ENCODE data around the gene GPR156. TPM values are rescaled to one million over a fixed set of nuclear protein-coding genes. Genes with fewer than 3 reads are reported as not detected.
"Not testable (repeated sequence)": the region's sequence is repeated elsewhere in the genome, so short reads cannot be mapped to it uniquely, and the experiment has no call there.

Gene GPR156
- total RNA-seq, 1 experiment from 2014 or later: 1.1 TPM

- Histone ChIP-seq H3K36me3 (no peaks in the 10 kb centered on the region), H3K4me3 (no peak overlapping the region), H3K9me3 (peaks cover 13% of the 10 kb centered on the region), H3K27me3 (no peaks in the 10 kb centered on the region)
- no peak for DNase-seq
Measured at GRCh38 chr3:120281261-120281660, 3.8 kb downstream of the GPR156 start.

GRCh38 chr3:120280566-120280965, 4.5 kb downstream of the GPR156 start:
- Histone ChIP-seq H3K4me3 (no peak overlapping the region), H3K9me3 (peaks cover 13% of the 10 kb centered on the region), H3K36me3 (no peaks in the 10 kb centered on the region), H3K27me3 (no peaks in the 10 kb centered on the region)
- DNase-seq: no peak

GRCh38 chr3:120280026-120280425, 5.0 kb downstream of the GPR156 start:
- Histone ChIP-seq H3K9me3 (peaks cover 13% of the 10 kb centered on the region), H3K4me3 (no peak overlapping the region), H3K36me3 (no peaks in the 10 kb centered on the region), H3K27me3 (no peaks in the 10 kb centered on the region)
- DNase-seq: no peak

GRCh38 chr3:120276767-120277166, 8.3 kb downstream of the GPR156 start:
- Histone ChIP-seq H3K4me3 (no peak overlapping the region), H3K27me3 (no peaks in the 10 kb centered on the region), H3K36me3 (no peaks in the 10 kb centered on the region), H3K9me3 (peaks cover 13% of the 10 kb centered on the region)
- DNase-seq: no peak

GRCh38 chr3:120275618-120276017, 9.4 kb downstream of the GPR156 start:
- no peak for DNase-seq
- H3K4me3 ChIP-seq: no peak overlapping the region
- H3K9me3 ChIP-seq: peaks cover 13% of the 10 kb centered on the region
- no peaks in the 10 kb centered on the region for H3K27me3 ChIP-seq
- H3K36me3 ChIP-seq: no peaks in the 10 kb centered on the region

GRCh38 chr3:120274739-120275167, 10.3 kb downstream of the GPR156 start:
- DNase-seq: peak; percentile 53
- Histone ChIP-seq H3K27me3 (no peaks in the 10 kb centered on the region), H3K9me3 (peaks cover 13% of the 10 kb centered on the region), H3K36me3 (no peaks in the 10 kb centered on the region), H3K4me3 (no peak overlapping the region)

- DNase-seq: no peak
- Histone ChIP-seq H3K27me3 (no peaks in the 10 kb centered on the region), H3K9me3 (peaks cover 3% of the 10 kb centered on the region; the same call in 1 of the 2 replicates), H3K36me3 (no peaks in the 10 kb centered on the region), H3K4me3 (no peak overlapping the region)
Measured at GRCh38 chr3:120272286-120272685, 12.7 kb downstream of the GPR156 start.

- no peak for DNase-seq
- Histone ChIP-seq H3K4me3 (no peak overlapping the region), H3K27me3 (no peaks in the 10 kb centered on the region), H3K36me3 (no peaks in the 10 kb centered on the region), H3K9me3 (no peaks in the 10 kb centered on the region)
Measured at GRCh38 chr3:120265989-120266388, 19.0 kb downstream of the GPR156 start.

- Histone ChIP-seq H3K4me3 (no peak overlapping the region), H3K36me3 (no peaks in the 10 kb centered on the region), H3K9me3 (no peaks in the 10 kb centered on the region), H3K27me3 (no peaks in the 10 kb centered on the region)
- DNase-seq: no peak
Measured at GRCh38 chr3:120264963-120265362, 20.1 kb downstream of the GPR156 start.

- Histone ChIP-seq H3K36me3 (no peaks in the 10 kb centered on the region), H3K4me3 (no peak overlapping the region), H3K9me3 (peaks cover under 1% of the 10 kb centered on the region; the same call in 1 of the 2 replicates), H3K27me3 (no peaks in the 10 kb centered on the region)
- DNase-seq: no peak
Measured at GRCh38 chr3:120263792-120264191, 21.2 kb downstream of the GPR156 start.

GRCh38 chr3:120258009-120258408, 27.0 kb downstream of the GPR156 start:
- Histone ChIP-seq H3K9me3 (peaks cover 30% of the 10 kb centered on the region), H3K27me3 (no peaks in the 10 kb centered on the region), H3K36me3 (no peaks in the 10 kb centered on the region), H3K4me3 (no peak overlapping the region)
- DNase-seq: no peak

GRCh38 chr3:120245386-120245785, 39.6 kb downstream of the GPR156 start:
- no peaks in the 10 kb centered on the region for H3K27me3 ChIP-seq
- no peaks in the 10 kb centered on the region; the same call in 1 of the 2 replicates for H3K9me3 ChIP-seq
- H3K4me3 ChIP-seq: no peak overlapping the region
- no peaks in the 10 kb centered on the region for H3K36me3 ChIP-seq
- no peak for DNase-seq

GRCh38 chr3:120244834-120245225, 40.2 kb downstream of the GPR156 start:
- Histone ChIP-seq H3K4me3 (no peak overlapping the region), H3K27me3 (no peaks in the 10 kb centered on the region), H3K9me3 (no peaks in the 10 kb centered on the region), H3K36me3 (no peaks in the 10 kb centered on the region)
- no peak for DNase-seq

GRCh38 chr3:120239644-120240043, 45.4 kb downstream of the GPR156 start:
- no peaks in the 10 kb centered on the region for H3K36me3 ChIP-seq
- no peak for DNase-seq
- no peaks in the 10 kb centered on the region for H3K27me3 ChIP-seq
- H3K9me3 ChIP-seq: no peaks in the 10 kb centered on the region
- no peak overlapping the region for H3K4me3 ChIP-seq

- Histone ChIP-seq H3K36me3 (no peaks in the 10 kb centered on the region), H3K4me3 (no peak overlapping the region), H3K9me3 (no peaks in the 10 kb centered on the region), H3K27me3 (no peaks in the 10 kb centered on the region)
- no peak for DNase-seq
Measured at GRCh38 chr3:120227710-120228347, 57.2 kb downstream of the GPR156 start.

- Histone ChIP-seq H3K9me3 (no peaks in the 10 kb centered on the region; the same call in 1 of the 2 replicates), H3K36me3 (no peaks in the 10 kb centered on the region), H3K27me3 (no peaks in the 10 kb centered on the region), H3K4me3 (no peak overlapping the region)
- no peak for DNase-seq
Measured at GRCh38 chr3:120224237-120224636, 60.8 kb downstream of the GPR156 start.

GRCh38 chr3:120218981-120219380, 66.0 kb downstream of the GPR156 start:
- DNase-seq: no peak

GRCh38 chr3:120216633-120217032, 68.4 kb downstream of the GPR156 start:
- H3K27me3 ChIP-seq, H3K9me3 ChIP-seq: not testable (repeated sequence)

More at GRCh38 chr3:120218981-120219380, 66.0 kb downstream of the GPR156 start:
- Histone ChIP-seq H3K9me3 (no peaks in the 10 kb centered on the region; the same call in 1 of the 2 replicates), H3K36me3 (no peaks in the 10 kb centered on the region), H3K4me3 (no peak overlapping the region), H3K27me3 (no peaks in the 10 kb centered on the region)

More at GRCh38 chr3:120216633-120217032, 68.4 kb downstream of the GPR156 start:
- H3K4me3 ChIP-seq, H3K36me3 ChIP-seq, DNase-seq: not testable (repeated sequence)

All from MG63 (cell line).